HCT116 (cell line): Measurements from ENCODE around the gene SBNO2. TPM values are rescaled to one million over a fixed set of nuclear protein-coding genes. Genes with fewer than 3 reads are reported as not detected.

Experiments
- ATAC-seq: fragments of 200-7000 bp; cut with Tn5 transposase; 2 replicates; pipeline ENCODE4 v1.9.1; 2020; ENCODE audit warnings: mild to moderate bottlenecking, moderate library complexity
- BruUV-seq: library from RNA; stranded (reverse); fragments of 400-500 nt; replicated peaks from 2 replicates; lab custom pipeline; 2021; lab: Mats Ljungman, UMichigan
- CTCF ChIA-PET: fragments of 300-600 bp; sonication (Branson Sonifier 250); formaldehyde crosslinking; loops from one replicate; lab custom pipeline; 2021; ENCODE audit warnings: antibody characterized with exemption; lab: Charles Lee
- POLR2A ChIA-PET: fragments of 300-600, 350-600 bp; sonication (Branson Sonifier 250); formaldehyde crosslinking; loops from one replicate; lab custom pipeline; 2021; ENCODE audit warnings: antibody characterized with exemption; lab: Charles Lee
- RAD21 ChIA-PET, 2 experiments: fragments of 300-600 bp; sonication (Branson Sonifier 250); formaldehyde crosslinking; loops; one replicate each; lab custom pipeline; 2023; ENCODE audit warnings: low total read pairs in 2 of 2; ENCODE audit not compliant: uncharacterized antibody in 2 of 2, unreplicated experiment in 2 of 2, low non-redundant PET in 1 of 2; lab: Charles Lee
- DNase-seq: peaks from one replicate; pipeline ENCODE4 v3.0.0-alpha.2; 2010; ENCODE audit warnings: low read depth, low spot score
- H2AFZ ChIP-seq: fragments of 200-600 bp; shearing (Covaris generic), sonication (generic); 2 replicates; pipeline ENCODE4 v1.6.1; 2017; ENCODE audit warnings: low read depth, mixed run types, mixed read lengths, antibody characterized with exemption, low read length; ENCODE audit not compliant: poor library complexity, severe bottlenecking
- H3K27ac ChIP-seq: 2 replicates; pipeline ENCODE4 v1.5.1; 2012; ENCODE audit warnings: low read depth, low read length
- H3K27me3 ChIP-seq: fragments of 200-600 bp; sonication (generic); 2 replicates; pipeline ENCODE4 v1.6.1; 2016; ENCODE audit warnings: mixed run types, low read length, mixed read lengths; ENCODE audit not compliant: insufficient read depth
- H3K36me3 ChIP-seq, 2 experiments: fragments of 200-500 bp in 1 of 2; fragments of 200-600 bp in 1 of 2; sonication (Bioruptor generic) in 1 of 2; sonication (generic) in 1 of 2; 2 replicates each; pipeline versions ENCODE4 v1.5.1 to v1.6.1; 2014 to 2016; ENCODE audit warnings: low read length in 2 of 2, inconsistent platforms in 1 of 2, mixed read lengths in 1 of 2, mixed run types in 1 of 2; ENCODE audit not compliant: insufficient read depth in 2 of 2, control insufficient read depth in 1 of 2
- H3K4me1 ChIP-seq, 2 experiments: fragments of 200-600 bp in 1 of 2; sonication (generic) in 1 of 2; 2 replicates each; pipeline versions ENCODE4 v1.5.1 to v1.6.1; 2012 to 2017; ENCODE audit warnings: low read length in 2 of 2, inconsistent platforms in 1 of 2, mild to moderate bottlenecking in 1 of 2, mixed read lengths in 1 of 2, mixed run types in 1 of 2, moderate library complexity in 1 of 2; ENCODE audit not compliant: insufficient read depth in 2 of 2, control insufficient read depth in 1 of 2
- H3K4me2 ChIP-seq: fragments of 200-600 bp; sonication (generic); 2 replicates; pipeline ENCODE4 v1.6.1; 2017; ENCODE audit warnings: mixed run types, low read length, mixed read lengths
- H3K4me3 ChIP-seq, 2 experiments: fragments of 200-600 bp in 1 of 2; sonication (generic) in 1 of 2; replicated peaks in 1 of 2; 2 replicates each; pipeline ENCODE4 v1.5.1; 2011 to 2016; ENCODE audit warnings: low read length in 2 of 2, control low read depth in 1 of 2, low read depth in 1 of 2, mild to moderate bottlenecking in 1 of 2, mixed read lengths in 1 of 2, mixed run types in 1 of 2
- H3K79me2 ChIP-seq: fragments of 200-600 bp; sonication (generic); 2 replicates; pipeline ENCODE4 v1.6.1; 2017; ENCODE audit warnings: mild to moderate bottlenecking, mixed run types, low read length, moderate library complexity, mixed read lengths; ENCODE audit not compliant: insufficient read depth
- H3K9ac ChIP-seq: fragments of 200-600 bp; sonication (generic); 2 replicates; pipeline ENCODE4 v1.6.1; 2016; ENCODE audit warnings: low read length, mixed read lengths
- H3K9me2 ChIP-seq: fragments of 200-600 bp; sonication (generic), shearing (Covaris generic); 2 replicates; pipeline ENCODE4 v1.6.1; 2017; ENCODE audit warnings: mixed run types, mild to moderate bottlenecking, moderate library complexity; ENCODE audit not compliant: insufficient read depth
- H3K9me3 ChIP-seq, 2 experiments: fragments of 200-500 bp in 1 of 2; fragments of 200-600 bp in 1 of 2; sonication (Bioruptor generic) in 1 of 2; sonication (generic) in 1 of 2; 2 replicates each; pipeline ENCODE4 v1.6.1; 2014 to 2017; ENCODE audit warnings: low read length in 2 of 2, mixed read lengths in 2 of 2, inconsistent platforms in 1 of 2, low read depth in 1 of 2, mild to moderate bottlenecking in 1 of 2, mixed run types in 1 of 2, moderate library complexity in 1 of 2; ENCODE audit not compliant: control insufficient read depth in 1 of 2, insufficient read depth in 1 of 2
- H4K20me1 ChIP-seq: fragments of 200-600 bp; sonication (generic), shearing (Covaris generic); 2 replicates; pipeline ENCODE4 v1.6.1; 2017; ENCODE audit warnings: mixed run types, mild to moderate bottlenecking, moderate library complexity; ENCODE audit not compliant: insufficient read depth
- CEBPB ChIP-seq: IDR thresholded peaks from 2 replicates; pipeline ENCODE4 v1.6.1; 2012; ENCODE audit warnings: low read depth
- CTCF ChIP-seq, 3 experiments: fragments of 200-600 bp in 1 of 3; sonication (generic) in 1 of 3; IDR thresholded peaks in 2 of 3; conservative IDR thresholded peaks in 1 of 3; 2 replicates each; pipeline ENCODE4 v1.5.1; 2012 to 2017; ENCODE audit warnings: low read depth in 2 of 3, low read length in 2 of 3, antibody characterized with exemption in 1 of 3, borderline replicate concordance in 1 of 3, control low read depth in 1 of 3, mild to moderate bottlenecking in 1 of 3, mixed read lengths in 1 of 3, mixed run types in 1 of 3, moderate library complexity in 1 of 3; ENCODE audit not compliant: insufficient read depth in 1 of 3
- ELF1 ChIP-seq: IDR thresholded peaks from 2 replicates; pipeline ENCODE4 v1.6.1; 2012; ENCODE audit warnings: low read depth, borderline replicate concordance
- EZH2 ChIP-seq: fragments of 200-600 bp; sonication (generic); IDR thresholded peaks from 2 replicates; pipeline ENCODE4 v1.6.1; 2017; ENCODE audit warnings: antibody characterized with exemption, mixed run types
- EZH2phosphoT487 ChIP-seq: fragments of 200-600 bp; IDR thresholded peaks from 2 replicates; pipeline ENCODE4 v1.6.1; 2018; ENCODE audit warnings: antibody characterized with exemption, borderline replicate concordance
- JUND ChIP-seq: IDR thresholded peaks from 2 replicates; pipeline ENCODE4 v1.6.1; 2012
- POLR2AphosphoS5 ChIP-seq: IDR thresholded peaks from 2 replicates; pipeline ENCODE4 v1.6.1; 2011; ENCODE audit warnings: mild to moderate bottlenecking, low read depth, low read length, moderate library complexity
- SIN3A ChIP-seq: IDR thresholded peaks from 2 replicates; pipeline ENCODE4 v1.6.1; 2012; ENCODE audit warnings: low read depth
- SP1 ChIP-seq: IDR thresholded peaks from 2 replicates; pipeline ENCODE4 v1.6.1; 2012; ENCODE audit warnings: low read depth
- SRF ChIP-seq: IDR thresholded peaks from 2 replicates; pipeline ENCODE4 v1.6.1; 2012; ENCODE audit warnings: low read depth
- TCF7L2 ChIP-seq: IDR thresholded peaks from 2 replicates; pipeline ENCODE4 v1.7.0; 2011; ENCODE audit warnings: borderline replicate concordance, inconsistent platforms; ENCODE audit not compliant: insufficient read depth, insufficient read length; ENCODE audit errors: extremely low read depth
- YY1 ChIP-seq: IDR thresholded peaks from 2 replicates; pipeline ENCODE4 v1.6.1; 2011; ENCODE audit warnings: low read length, low read depth, moderate library complexity, mild to moderate bottlenecking; ENCODE audit not compliant: insufficient replicate concordance; ENCODE audit errors: extremely low read depth
- ZFX ChIP-seq: fragments of 450-650 bp; IDR thresholded peaks from 2 replicates; pipeline ENCODE4 v1.6.1; 2017
- ZNF274 ChIP-seq: fragments of 200-500 bp; sonication (Bioruptor generic); IDR thresholded peaks from 2 replicates; pipeline ENCODE4 v1.6.1; 2014; ENCODE audit warnings: mild to moderate bottlenecking, low read depth, low read length, inconsistent platforms
- intact Hi-C: fragments of 100-400 bp; cut with micrococcal nuclease; formaldehyde crosslinking; loops from 2 replicates; pipeline ENCODE4 v1.10.0; 2022
- total RNA-seq: library from RNA; stranded (reverse); gene quantifications from one replicate; pipeline ENCODE4 v1.2.1, GENCODE V29; 2021; ENCODE audit not compliant: unreplicated experiment
- TF ChIP-seq, protein P1 (sequence below): IDR thresholded peaks from 2 replicates; pipeline ENCODE4 v1.6.1; 2011; ENCODE audit warnings: mild to moderate bottlenecking, low read length, moderate library complexity; ENCODE audit not compliant: insufficient replicate concordance; ENCODE audit errors: extremely low read depth
- TF ChIP-seq, protein P2 (sequence below): IDR thresholded peaks from 2 replicates; pipeline ENCODE4 v1.6.1; 2012
- TF ChIP-seq, protein P3 (sequence below): IDR thresholded peaks from 2 replicates; pipeline ENCODE4 v1.6.1; 2012; ENCODE audit warnings: low read depth
- TF ChIP-seq, protein P4 (sequence below): IDR thresholded peaks from 2 replicates; pipeline ENCODE4 v1.6.1; 2012

The SBNO2 gene
- total RNA-seq, 1 experiment from 2014 or later = 66.4 TPM

GRCh38 chr19:1094978-1095701 is 78.9 kb downstream of the SBNO2 start, which contains the start of gene POLR2E:
TSS of gene POLR2E (minus strand) at chr19:1095375. CDS start at chr19:1095315, 60 bp downstream.
- H3K79me2 ChIP-seq = peaks cover 47% of the 10 kb centered on the region
- intact Hi-C loops = no loop called here
- peaks cover 16 to 41% of the 10 kb centered on the region in 2 experiments for H3K4me1 ChIP-seq
- H4K20me1 ChIP-seq = no peaks in the 10 kb centered on the region; the same call in 1 of the 2 replicates
- ChIA-PET CTCF (no interaction called here), POLR2A (interaction anchor here (1.7 kb wide), 1 partner anchor 30 kb away, joined by 4 read pairs; no protein-coding TSS in a partner anchor), RAD21 (interaction anchor here in 1 of 2 experiments (0.6 kb wide), 1 partner anchor 10 kb away, joined by 6 read pairs; no protein-coding TSS in a partner anchor)
- no TSS peak for BruUV-seq
- no peak within 1 kb of the TSS for H2AFZ ChIP-seq
- peak within 1 kb of the TSS; percentile 94 for H3K9ac ChIP-seq
- H3K27me3 ChIP-seq = no peaks in the 10 kb centered on the region
- H3K4me3 ChIP-seq = peak within 1 kb of the TSS; percentile 84 to 98
- peak; percentile 94 for DNase-seq
- H3K36me3 ChIP-seq = peaks cover 17 to 28% of the 10 kb centered on the region in 2 experiments; a peak in 3 of 4 replicates
- H3K27ac ChIP-seq = peak within 1 kb of the TSS; percentile 68
- no peaks in the 10 kb centered on the region for H3K9me2 ChIP-seq
- H3K9me3 ChIP-seq = peaks cover 0 to 4% of the 10 kb centered on the region in 2 experiments; a peak in 1 of 4 replicates
- peak; percentile 97 for ATAC-seq
- H3K4me2 ChIP-seq = peak within 1 kb of the TSS; percentile 96
- TF ChIP-seq CEBPB (no peak), ZFX (peak; percentile 59; the same call in 1 of the 2 replicates), SRF (no peak), EZH2phosphoT487 (no peak), SIN3A (peak; percentile 60), CTCF (IDR thresholded peaks at IDR 0.05 in 2 of 3, conservative IDR thresholded peaks at IDR 0.05 in 1 of 3; ENCODE audit: borderline replicate concordance in 1 of 3, insufficient read depth in 1 of 3, low read depth in 2 of 3, low read length in 2 of 3) (no peak), EZH2 (no peak), ZNF274 (no peak), TCF7L2 (no peak), SP1 (peak; percentile 94), ELF1 (no peak; the same call in 1 of the 2 replicates), YY1 (no peak), JUND (no peak), POLR2AphosphoS5 (peak; percentile 89)
- TF ChIP-seq, protein P1, sequence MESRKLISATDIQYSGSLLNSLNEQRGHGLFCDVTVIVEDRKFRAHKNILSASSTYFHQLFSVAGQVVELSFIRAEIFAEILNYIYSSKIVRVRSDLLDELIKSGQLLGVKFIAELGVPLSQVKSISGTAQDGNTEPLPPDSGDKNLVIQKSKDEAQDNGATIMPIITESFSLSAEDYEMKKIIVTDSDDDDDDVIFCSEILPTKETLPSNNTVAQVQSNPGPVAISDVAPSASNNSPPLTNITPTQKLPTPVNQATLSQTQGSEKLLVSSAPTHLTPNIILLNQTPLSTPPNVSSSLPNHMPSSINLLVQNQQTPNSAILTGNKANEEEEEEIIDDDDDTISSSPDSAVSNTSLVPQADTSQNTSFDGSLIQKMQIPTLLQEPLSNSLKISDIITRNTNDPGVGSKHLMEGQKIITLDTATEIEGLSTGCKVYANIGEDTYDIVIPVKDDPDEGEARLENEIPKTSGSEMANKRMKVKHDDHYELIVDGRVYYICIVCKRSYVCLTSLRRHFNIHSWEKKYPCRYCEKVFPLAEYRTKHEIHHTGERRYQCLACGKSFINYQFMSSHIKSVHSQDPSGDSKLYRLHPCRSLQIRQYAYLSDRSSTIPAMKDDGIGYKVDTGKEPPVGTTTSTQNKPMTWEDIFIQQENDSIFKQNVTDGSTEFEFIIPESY = peak; percentile 98
- TF ChIP-seq, protein P2, sequence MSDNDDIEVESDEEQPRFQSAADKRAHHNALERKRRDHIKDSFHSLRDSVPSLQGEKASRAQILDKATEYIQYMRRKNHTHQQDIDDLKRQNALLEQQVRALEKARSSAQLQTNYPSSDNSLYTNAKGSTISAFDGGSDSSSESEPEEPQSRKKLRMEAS = peak; percentile 54; the same call in 1 of the 2 replicates
- TF ChIP-seq, protein P3, sequence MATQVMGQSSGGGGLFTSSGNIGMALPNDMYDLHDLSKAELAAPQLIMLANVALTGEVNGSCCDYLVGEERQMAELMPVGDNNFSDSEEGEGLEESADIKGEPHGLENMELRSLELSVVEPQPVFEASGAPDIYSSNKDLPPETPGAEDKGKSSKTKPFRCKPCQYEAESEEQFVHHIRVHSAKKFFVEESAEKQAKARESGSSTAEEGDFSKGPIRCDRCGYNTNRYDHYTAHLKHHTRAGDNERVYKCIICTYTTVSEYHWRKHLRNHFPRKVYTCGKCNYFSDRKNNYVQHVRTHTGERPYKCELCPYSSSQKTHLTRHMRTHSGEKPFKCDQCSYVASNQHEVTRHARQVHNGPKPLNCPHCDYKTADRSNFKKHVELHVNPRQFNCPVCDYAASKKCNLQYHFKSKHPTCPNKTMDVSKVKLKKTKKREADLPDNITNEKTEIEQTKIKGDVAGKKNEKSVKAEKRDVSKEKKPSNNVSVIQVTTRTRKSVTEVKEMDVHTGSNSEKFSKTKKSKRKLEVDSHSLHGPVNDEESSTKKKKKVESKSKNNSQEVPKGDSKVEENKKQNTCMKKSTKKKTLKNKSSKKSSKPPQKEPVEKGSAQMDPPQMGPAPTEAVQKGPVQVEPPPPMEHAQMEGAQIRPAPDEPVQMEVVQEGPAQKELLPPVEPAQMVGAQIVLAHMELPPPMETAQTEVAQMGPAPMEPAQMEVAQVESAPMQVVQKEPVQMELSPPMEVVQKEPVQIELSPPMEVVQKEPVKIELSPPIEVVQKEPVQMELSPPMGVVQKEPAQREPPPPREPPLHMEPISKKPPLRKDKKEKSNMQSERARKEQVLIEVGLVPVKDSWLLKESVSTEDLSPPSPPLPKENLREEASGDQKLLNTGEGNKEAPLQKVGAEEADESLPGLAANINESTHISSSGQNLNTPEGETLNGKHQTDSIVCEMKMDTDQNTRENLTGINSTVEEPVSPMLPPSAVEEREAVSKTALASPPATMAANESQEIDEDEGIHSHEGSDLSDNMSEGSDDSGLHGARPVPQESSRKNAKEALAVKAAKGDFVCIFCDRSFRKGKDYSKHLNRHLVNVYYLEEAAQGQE = no peak
- TF ChIP-seq, protein P4, sequence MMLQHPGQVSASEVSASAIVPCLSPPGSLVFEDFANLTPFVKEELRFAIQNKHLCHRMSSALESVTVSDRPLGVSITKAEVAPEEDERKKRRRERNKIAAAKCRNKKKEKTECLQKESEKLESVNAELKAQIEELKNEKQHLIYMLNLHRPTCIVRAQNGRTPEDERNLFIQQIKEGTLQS = no peak
